Heart left ventricle (tissue), 16 donors: ENCODE results near the gene DDX6. TPM values are rescaled to one million over a fixed set of nuclear protein-coding genes. Genes with fewer than 3 reads are reported as not detected.

Experiments
- ATAC-seq, 4 donors: fragments of 200-7000 bp; cut with Tn5 transposase; one replicate each; pipeline ENCODE4 v1.9.1; 2020 to 2022; ENCODE audit warnings: moderate library complexity in 4 of 4, mild to moderate bottlenecking in 3 of 4, moderate number of reproducible peaks in 1 of 4
- DNase-seq, 5 donors: peaks; one replicate each; pipeline ENCODE4 v3.0.0-alpha.2; 2020
- H3K27ac ChIP-seq, 12 donors: fragments of 200-600 bp; sonication (generic) in 4 of 12; one replicate each; pipeline versions ENCODE4 v1.5.0 to v1.8.0; 2016 to 2022; ENCODE audit warnings: mild to moderate bottlenecking in 2 of 12
- H3K27me3 ChIP-seq, 9 donors: fragments of 200-600 bp; sonication (generic) in 2 of 9; one replicate each; pipeline versions ENCODE4 v1.5.1 to v1.8.0; 2016 to 2022; ENCODE audit warnings: mild to moderate bottlenecking in 3 of 9
- H3K36me3 ChIP-seq, 9 donors: fragments of 200-600 bp; sonication (generic) in 2 of 9; one replicate each; pipeline versions ENCODE4 v1.5.0 to v1.8.0; 2018 to 2022; ENCODE audit warnings: mild to moderate bottlenecking in 2 of 9
- H3K4me1 ChIP-seq, 12 donors: fragments of 200-600 bp; sonication (generic) in 4 of 12; one replicate each; pipeline versions ENCODE4 v1.5.0 to v1.8.0; 2016 to 2022; ENCODE audit warnings: mild to moderate bottlenecking in 3 of 12
- H3K4me3 ChIP-seq, 12 donors: fragments of 200-600 bp; sonication (generic) in 4 of 12; one replicate each; pipeline versions ENCODE4 v1.5.0 to v1.8.0; 2017 to 2022; ENCODE audit warnings: mild to moderate bottlenecking in 9 of 12, moderate library complexity in 4 of 12
- H3K9me3 ChIP-seq, 12 donors: fragments of 200-600 bp; sonication (generic) in 4 of 12; one replicate each; pipeline versions ENCODE4 v1.5.0 to v1.8.0; 2016 to 2022; ENCODE audit warnings: mild to moderate bottlenecking in 1 of 12
- CTCF ChIP-seq, 12 donors: fragments of 200-600 bp; sonication (generic) in 4 of 12; IDR thresholded peaks; one replicate each; pipeline versions ENCODE4 v1.5.0 to v1.8.0; 2018 to 2022; ENCODE audit warnings: antibody characterized with exemption in 12 of 12, mild to moderate bottlenecking in 5 of 12
- POLR2A ChIP-seq, 2 donors: fragments of 450-650 bp; IDR thresholded peaks; one replicate each; pipeline ENCODE4 v1.6.1; 2017; ENCODE audit warnings: antibody characterized with exemption in 2 of 2, mild to moderate bottlenecking in 2 of 2, moderate library complexity in 2 of 2
- WGBS, 4 donors: extraction: QIAGEN DNeasy Blood & Tissue Kit in 2 of 4; methylation state at CpG; one replicate each; pipeline versions ENCODE4 v1.1.5 to v1.1.7; 2013 to 2018; 5-methylcytosine and 5-hydroxymethylcytosine counted together
- intact Hi-C, 10 donors: fragments of 100-400 bp; cut with DNase I; formaldehyde crosslinking; loops; one replicate each; pipeline versions ENCODE4 v1.11.1 to v1.14.2; 2022
- long read RNA-seq, 3 donors: library from polyadenylated mRNA; unstranded; transcript quantifications; one replicate each; pipeline ENCODE4 v2.0.0, GENCODE V29; 2020 to 2021
- polyA plus RNA-seq, 2 donors: library from polyadenylated mRNA; stranded (reverse); fragments of 200-250 nt; gene quantifications; one replicate each; pipeline ENCODE4 v1.2.3, GENCODE V29; 2013
- total RNA-seq, 9 donors: library from RNA; depleted of rRNA in 2 of 9; stranded (reverse); fragments of >200 nt in 2 of 9; fragmentation: NEBNext Ultra II Directional in 3 of 9; extraction: Animal tissue kit (Norgen Biotek cat#: 25700) in 3 of 9; gene quantifications; one replicate each; pipeline versions ENCODE4 v1.1.0 to v1.2.4, GENCODE V29; 2016 to 2023
- donor health status: ischemic (EF 13 %, LVEDD 7.1; RV severe dilation, severe dysfunction).
- donor health status: healthy with polysubstance abuse.
- donor health status: DM: no; HTN: yes; CAD: no.
- donor health status: DM: no; HTN: no; CAD: no.
- donor health status: ischemic (EF 25% LVEDD 6.9; RV normal size, moderate dysfunction).
- donor health status: ischemic (EF 25% LVEDD 5.7; RV mildly dilated, moderate dysfunction).
- donor health status: healthy.
- donor health status: DM: yes; HTN: yes; CAD: no.
- donor health status: ischemic (EF 35%, LVEDD 5.7; RV mildly dilated, moderate dysfunction).
- donor health status: nonischemic (EF 11% LVEDD 7.7; RV severe dilation, severe dysfunction).
- donor health status: DM: yes; HTN: yes; CAD: no.
- donor health status: PGD.
- donor health status: ischemic (EF 29% LVEDD 5.4; RV normal size, mild dysfunction).
- donor health status: nonischemic (EF 23%, LVEDD 6.1; RV moderate dilation, normal function).

The DDX6 gene
- total RNA-seq: 100 to 1,000 TPM in 8 of 9 donors, 10 to 100 TPM in 1; 83.7 to 166 (median 114) TPM
- polyA plus RNA-seq: 10 to 100 TPM; 29.4 to 30.7 TPM
- long read RNA-seq, donor 1, full-length matches to known transcripts: 7 of 34 reads
- long read RNA-seq, donor 1, partial matches to known transcripts: 2 of 34 reads
- long read RNA-seq, donor 1, other reads (novel, unspliced or antisense): 25 of 34 reads
- long read RNA-seq, donor 2, full-length matches to known transcripts: 53 of 75 reads
- long read RNA-seq, donor 2, partial matches to known transcripts: 5 of 75 reads
- long read RNA-seq, donor 2, other reads (novel, unspliced or antisense): 17 of 75 reads
- long read RNA-seq, donor 3, full-length matches to known transcripts: 8 of 22 reads
- long read RNA-seq, donor 3, partial matches to known transcripts: 0 of 22 reads
- long read RNA-seq, donor 3, other reads (novel, unspliced or antisense): 14 of 22 reads

- 0 to 1% (median 1%) methylated on average over 30 to 81 of the region's 81 CpGs for WGBS, 4 donors
- peaks cover 0 to 48% (median 36%) of the 10 kb centered on the region in 12 donors for H3K4me1 ChIP-seq
These were observed at the start of gene DDX6 for GRCh38 chr11:118791111-118791960. Gene DDX6, minus strand, starts transcription at chr11:118791164. Its CDS starts 4,913 bp downstream, at chr11:118786251.

GRCh38 chr11:118838905-118839553 lies 48.1 kb upstream of the DDX6 start:
- no peaks in the 10 kb centered on the region for H3K9me3 ChIP-seq
- 78 to 92% (median 89%) methylated on average over 4 of the region's 4 CpGs for WGBS, 4 donors
- no peak overlapping the region for H3K27ac ChIP-seq
- H3K36me3 ChIP-seq: no peaks in the 10 kb centered on the region
- H3K4me3 ChIP-seq: no peak overlapping the region
- no peak for ATAC-seq
- intact Hi-C loops: no loop called here
- no peaks in the 10 kb centered on the region for H3K27me3 ChIP-seq
- no peak for TF ChIP-seq POLR2A (IDR thresholded peaks at IDR 0.05)
- no peak for TF ChIP-seq CTCF (IDR thresholded peaks at IDR 0.05)
- H3K4me1 ChIP-seq: peaks cover 0 to 22% (median 0%) of the 10 kb centered on the region in 12 donors
- DNase-seq: no peak

More at GRCh38 chr11:118791111-118791960, at the start of gene DDX6:
- TF ChIP-seq POLR2A (IDR thresholded peaks at IDR 0.05) (peak; percentile 39 to 87), CTCF (IDR thresholded peaks at IDR 0.05) (peak in 10 of 12 donors; percentile 10 to 54 (median 38))
- ATAC-seq: peak; percentile 70 to 89 (median 85)
- peak; percentile 92 to 97 (median 94) for DNase-seq
- H3K4me3 ChIP-seq: peak within 1 kb of the TSS; percentile 66 to 98 (median 78)
- peak within 1 kb of the TSS; percentile 92 to 100 (median 99) for H3K27ac ChIP-seq
- H3K27me3 ChIP-seq: no peaks in the 10 kb centered on the region
- intact Hi-C loops: loop anchor here in 7 of 10 donors (1.0 to 10.0 kb wide), 9 partner anchors 83 to 137 kb away; partner anchors contain the start of gene BCL9L (in 4 of the 7)
- H3K36me3 ChIP-seq: no peaks in the 10 kb centered on the region
- no peaks in the 10 kb centered on the region for H3K9me3 ChIP-seq

- no peaks in the 10 kb centered on the region for H3K9me3 ChIP-seq
- 83 to 89% (median 86%) methylated on average over 8 of the region's 8 CpGs for WGBS, 4 donors
- no peaks in the 10 kb centered on the region for H3K27me3 ChIP-seq
- H3K27ac ChIP-seq: no peak overlapping the region
- H3K4me3 ChIP-seq: no peak overlapping the region
- intact Hi-C loops: no loop called here
- ATAC-seq (no peak), DNase-seq (no peak)
- peaks cover 0 to 24% (median 0%) of the 10 kb centered on the region in 12 donors for H3K4me1 ChIP-seq
- TF ChIP-seq CTCF (IDR thresholded peaks at IDR 0.05): no peak
- no peaks in the 10 kb centered on the region for H3K36me3 ChIP-seq
These were observed 46.9 kb upstream of the DDX6 start for GRCh38 chr11:118837868-118838267.
